ENCODE data around the gene C5orf46.
"Not testable (repeated sequence)": the region's sequence is repeated elsewhere in the genome, so short reads cannot be mapped to it uniquely, and the experiment has no call there.

Gene C5orf46

DNA sequence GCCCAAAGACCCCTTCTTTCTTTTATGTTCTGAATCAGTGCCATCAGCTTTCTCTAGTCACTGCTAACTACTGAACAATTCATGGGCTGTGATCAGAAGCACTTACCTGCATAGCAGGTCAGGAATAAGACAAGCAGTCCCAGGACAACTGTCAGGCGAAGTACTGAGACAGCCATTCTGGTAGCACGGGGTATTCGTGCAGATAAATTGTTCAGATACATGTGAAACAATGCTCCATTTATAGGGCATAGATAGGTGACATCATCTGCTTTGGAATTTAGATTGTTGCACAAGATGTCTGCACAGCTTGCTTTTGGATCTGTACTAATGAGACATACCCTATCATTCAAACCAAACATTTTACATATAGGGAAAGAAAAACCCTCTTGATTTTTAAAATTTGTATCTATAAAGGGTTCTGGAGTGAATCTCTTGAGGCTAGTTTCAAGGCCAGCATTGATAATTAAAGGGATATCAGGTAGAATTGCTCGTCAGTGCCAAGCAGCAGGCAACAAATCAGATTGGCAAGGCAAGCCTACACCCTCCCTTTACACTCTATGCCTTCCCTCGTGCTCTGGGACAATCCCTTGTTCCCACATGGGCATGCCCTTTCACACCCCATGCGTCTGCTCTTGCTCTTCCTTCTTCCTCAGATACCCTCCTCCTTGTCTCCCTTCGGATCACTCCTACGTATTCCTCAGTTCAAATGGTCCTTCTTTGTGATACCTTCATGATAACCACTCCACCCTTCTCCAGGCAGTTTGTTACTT lies at the start of gene C5orf46:
C5orf46 (minus strand) TSS at position 213 of the 770 bp plus-strand sequence; CDS start at position 176, 37 bp downstream.
- DNase-seq (ENCODE audit: low read depth in 2 of 2) = no peak

DNA sequence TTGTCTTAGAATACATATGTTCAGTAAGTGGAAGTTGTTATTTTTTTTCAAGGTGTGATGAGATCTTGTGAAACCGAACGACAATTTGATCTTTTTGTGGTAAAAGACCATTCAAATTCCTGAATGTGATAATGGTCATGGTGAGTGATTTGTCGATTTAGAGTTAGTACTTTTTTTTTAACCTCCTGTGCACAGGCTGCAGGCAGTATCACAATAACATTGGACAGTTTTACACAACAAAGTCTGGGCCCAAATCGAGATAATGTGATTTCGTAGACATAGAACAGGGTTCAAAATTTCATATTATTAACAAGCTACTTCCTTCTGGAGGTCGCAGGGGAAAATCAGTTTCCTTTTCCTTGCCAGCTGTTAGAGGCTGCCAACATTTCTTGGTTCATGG lies 48.6 kb upstream of the C5orf46 start:
- no peak for DNase-seq (ENCODE audit: low read depth in 2 of 2)

GRCh38 chr5:147949711-147950573 lies 43.6 kb upstream of the C5orf46 start:
- no peak for DNase-seq (ENCODE audit: low read depth in 2 of 2)

DNA sequence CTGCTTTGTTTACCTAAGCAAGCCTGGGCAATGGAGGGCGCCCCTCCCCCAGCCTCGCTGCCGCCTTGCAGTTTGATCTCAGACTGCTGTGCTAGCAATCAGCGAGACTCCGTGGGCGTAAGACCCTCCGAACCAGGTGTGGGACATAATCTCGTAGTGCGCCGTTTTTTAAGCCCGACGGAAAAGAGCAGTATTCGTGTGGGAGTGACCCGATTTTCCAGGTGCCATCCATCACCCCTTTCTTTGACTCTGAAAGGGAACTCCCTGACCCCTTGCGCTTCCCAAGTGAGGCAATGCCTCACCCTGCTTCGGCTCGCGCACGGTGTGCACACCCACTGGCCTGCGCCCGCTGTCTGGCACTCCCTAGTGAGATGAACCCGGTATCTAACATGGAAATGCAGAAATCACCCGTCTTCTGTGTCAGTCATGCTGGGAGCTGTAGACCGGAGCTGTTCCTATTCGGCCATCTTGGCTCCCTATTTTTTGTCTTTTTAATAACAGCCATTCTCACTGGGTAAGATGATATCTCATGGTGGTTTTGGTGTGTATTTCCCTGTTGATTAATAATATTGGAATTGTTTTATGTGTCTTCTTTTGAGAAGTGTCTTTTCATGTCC lies 40.4 kb upstream of the C5orf46 start:
- not testable (repeated sequence) for DNase-seq (ENCODE audit: low read depth in 2 of 2)

GRCh38 chr5:147939431-147940114 lies 33.2 kb upstream of the C5orf46 start:
- DNase-seq (ENCODE audit: low read depth in 2 of 2) = no peak

GRCh38 chr5:147935032-147935431 lies 28.7 kb upstream of the C5orf46 start:
- no peak for DNase-seq (ENCODE audit: low read depth in 2 of 2)

GRCh38 chr5:147930769-147931168 lies 24.4 kb upstream of the C5orf46 start:
- DNase-seq (ENCODE audit: low read depth in 2 of 2) = no peak

GRCh38 chr5:147927901-147928300 lies 21.6 kb upstream of the C5orf46 start:
- no peak for DNase-seq (ENCODE audit: low read depth in 2 of 2)

GRCh38 chr5:147925020-147925419 lies 18.7 kb upstream of the C5orf46 start:
- DNase-seq (ENCODE audit: low read depth in 2 of 2) = no peak

GRCh38 chr5:147921136-147921535 lies 14.8 kb upstream of the C5orf46 start:
- no peak for DNase-seq (ENCODE audit: low read depth in 2 of 2)

- DNase-seq (ENCODE audit: low read depth in 2 of 2) = no peak
Measured at GRCh38 chr5:147920420-147921030, 14.2 kb upstream of the C5orf46 start.

GRCh38 chr5:147918899-147919298 lies 12.6 kb upstream of the C5orf46 start:
- DNase-seq (ENCODE audit: low read depth in 2 of 2) = no peak

DNA sequence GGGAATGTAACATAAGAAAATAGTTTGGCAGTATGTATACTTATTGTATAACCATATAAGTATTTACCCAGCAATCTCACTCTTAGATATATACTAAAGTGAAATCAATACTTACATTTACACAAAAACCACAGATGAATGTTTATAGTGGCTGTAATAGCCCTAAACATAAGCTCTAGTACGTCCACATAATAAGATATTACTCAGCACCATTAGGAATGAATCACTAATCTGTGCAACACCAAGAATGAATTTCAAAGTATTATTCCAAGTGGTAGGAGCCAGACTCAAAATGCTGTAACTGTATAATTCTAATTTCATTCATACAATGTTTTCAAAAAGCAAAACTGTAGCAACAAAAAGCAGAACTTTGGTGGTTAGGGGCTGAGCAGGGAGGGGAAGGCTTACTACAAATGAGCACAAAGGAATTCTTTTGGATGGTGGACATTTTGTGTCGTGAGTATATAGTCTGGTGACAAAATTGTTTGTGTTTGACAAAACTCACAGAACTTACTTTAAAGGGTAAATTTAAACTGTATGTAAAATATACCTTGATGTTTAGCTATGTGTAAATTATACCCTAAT lies 11.9 kb upstream of the C5orf46 start:
- DNase-seq (ENCODE audit: low read depth in 2 of 2) = no peak

- DNase-seq (ENCODE audit: low read depth in 2 of 2) = no peak
Measured at GRCh38 chr5:147913786-147914185, 7.4 kb upstream of the C5orf46 start.

GRCh38 chr5:147912011-147912410 lies 5.7 kb upstream of the C5orf46 start:
- no peak for DNase-seq (ENCODE audit: low read depth in 2 of 2)

DNA sequence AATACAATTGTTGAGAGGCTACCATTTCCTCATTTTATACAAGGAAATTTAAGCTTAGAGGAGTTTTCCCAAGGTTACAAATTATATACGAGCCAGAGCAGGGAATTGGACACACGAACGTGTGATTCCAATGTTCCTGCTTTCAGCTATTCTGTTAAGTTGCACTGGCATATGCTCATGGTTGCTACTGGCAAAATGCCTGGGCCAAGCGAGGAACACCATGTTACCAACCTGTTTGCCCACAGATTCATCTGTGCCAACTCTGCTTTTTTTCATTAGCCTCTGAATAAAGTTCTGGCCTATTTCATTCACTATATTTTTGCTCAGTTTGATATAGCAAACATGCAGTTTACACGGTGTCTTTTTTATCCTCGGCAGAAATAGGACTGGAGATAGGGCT lies 5.1 kb upstream of the C5orf46 start:
- no peak for DNase-seq (ENCODE audit: low read depth in 2 of 2)

GRCh38 chr5:147904110-147904509 lies 2.2 kb downstream of the C5orf46 start:
- DNase-seq (ENCODE audit: low read depth in 2 of 2) = no peak

DNA sequence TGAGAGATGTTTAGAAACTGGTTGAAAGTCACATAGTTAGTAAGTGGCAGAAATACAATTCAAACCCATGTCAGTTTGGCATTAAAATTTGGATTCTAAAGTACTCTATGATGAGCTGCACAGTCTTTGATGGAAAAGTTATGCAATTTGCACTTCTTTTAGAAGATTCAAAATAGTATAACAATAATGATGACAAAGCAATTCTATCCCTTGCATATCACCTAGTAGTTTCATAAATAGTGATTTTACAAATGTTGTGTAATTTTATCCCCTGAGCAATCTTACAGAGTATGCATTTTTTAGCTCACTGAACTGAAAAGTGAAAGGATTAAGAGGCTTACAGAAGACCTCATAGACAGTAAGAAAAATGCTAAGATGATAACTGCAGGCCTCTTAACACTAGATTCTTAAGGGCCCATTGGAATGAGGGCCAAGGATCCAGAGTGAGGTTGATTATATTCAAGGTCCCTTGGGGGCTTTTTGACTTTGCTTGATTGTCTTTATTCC lies 3.7 kb downstream of the C5orf46 start:
- no peak for DNase-seq (ENCODE audit: low read depth in 2 of 2)

DNA sequence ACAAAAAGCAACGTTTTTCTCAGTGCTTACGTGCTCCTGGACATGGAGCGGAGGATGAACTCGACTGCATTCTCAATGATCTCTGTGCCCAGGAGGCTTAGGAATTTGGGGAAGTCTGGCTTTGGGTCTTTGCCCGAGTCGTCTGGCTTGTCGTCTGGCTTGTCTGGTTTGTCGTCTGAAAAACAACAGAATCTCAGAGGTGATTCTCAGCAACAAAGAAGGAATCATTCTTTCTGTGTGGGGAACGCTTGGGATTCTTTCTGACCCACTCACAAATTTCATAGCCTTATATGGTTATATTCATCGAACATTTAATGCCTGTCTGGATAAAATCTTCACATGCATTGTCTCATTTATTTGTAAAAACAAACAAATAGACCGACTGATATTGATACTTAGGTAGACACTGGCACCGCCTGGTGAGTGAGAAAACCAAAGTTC lies 4.7 kb downstream of the C5orf46 start:
- no peak for DNase-seq (ENCODE audit: low read depth in 2 of 2)

- no peak for DNase-seq (ENCODE audit: low read depth in 2 of 2)
Measured at GRCh38 chr5:147898875-147899401, 7.4 kb downstream of the C5orf46 start.

- DNase-seq (ENCODE audit: low read depth in 2 of 2) = no peak
Measured at GRCh38 chr5:147895864-147896263, 10.5 kb downstream of the C5orf46 start.

All from stimulated activated CD4-positive, alpha-beta T cell treated with anti-CD3 and anti-CD28 coated beads, Interleukin-15, amount 100 ng/mL, for 48 hours (primary cell).